CD14-positive monocyte (primary cell): ENCODE results near the gene C19orf25. TPM values are rescaled to one million over a fixed set of nuclear protein-coding genes. Genes with fewer than 3 reads are reported as not detected.

Source experiments
- DNase-seq, 3 donors: peaks; one replicate each; pipeline ENCODE4 v3.0.0-alpha.2; 2011 to 2022
- H2AFZ ChIP-seq: 2 replicates; pipeline ENCODE4 v1.6.0; 2012; ENCODE audit warnings: mild to moderate bottlenecking, low read depth, low read length, inconsistent platforms; ENCODE audit not compliant: insufficient read depth, poor library complexity, severe bottlenecking
- H3K27ac ChIP-seq, 2 donors: 1 replicate in 1 of 2; 2 replicates in 1 of 2; pipeline ENCODE4 v1.5.1; 2012 to 2013; ENCODE audit warnings: low read length in 2 of 2, control low read depth in 1 of 2, inconsistent platforms in 1 of 2, low read depth in 1 of 2, mild to moderate bottlenecking in 1 of 2
- H3K27me3 ChIP-seq, 2 donors: one replicate each; pipeline versions ENCODE4 v1.6.0 to v1.6.1; 2011 to 2013; ENCODE audit warnings: low read length in 2 of 2; ENCODE audit not compliant: control insufficient read depth in 2 of 2, insufficient read depth in 2 of 2
- H3K36me3 ChIP-seq, 2 donors: replicated peaks in 1 of 2; 1 replicate in 1 of 2; 2 replicates in 1 of 2; pipeline versions ENCODE4 v1.5.1 to v1.6.1; 2012 to 2013; ENCODE audit warnings: low read length in 2 of 2, control low read depth in 1 of 2, inconsistent platforms in 1 of 2, mild to moderate bottlenecking in 1 of 2; ENCODE audit not compliant: insufficient read depth in 2 of 2, control insufficient read depth in 1 of 2
- H3K4me1 ChIP-seq, 2 donors: 1 replicate in 1 of 2; 2 replicates in 1 of 2; pipeline versions ENCODE4 v1.5.1 to v1.6.1; 2012 to 2013; ENCODE audit warnings: low read length in 2 of 2, control low read depth in 1 of 2, inconsistent platforms in 1 of 2, mild to moderate bottlenecking in 1 of 2, moderate library complexity in 1 of 2; ENCODE audit not compliant: insufficient read depth in 2 of 2, control insufficient read depth in 1 of 2
- H3K4me2 ChIP-seq: replicated peaks from 2 replicates; pipeline ENCODE3; 2012; ENCODE audit warnings: low read length, moderate library complexity, mild to moderate bottlenecking; ENCODE audit not compliant: poor library complexity, severe bottlenecking; ENCODE audit errors: extremely low read depth
- H3K4me3 ChIP-seq, 3 experiments: fragments of 200-600 bp in 1 of 3; sonication (generic) in 1 of 3; replicated peaks in 1 of 3; 1 replicate in 2 of 3; 2 replicates in 1 of 3; pipeline ENCODE4 v1.5.1; 2011 to 2013; ENCODE audit warnings: low read length in 3 of 3, mild to moderate bottlenecking in 3 of 3, control low read depth in 2 of 3, low read depth in 2 of 3, inconsistent platforms in 1 of 3, moderate library complexity in 1 of 3
- H3K79me2 ChIP-seq: 2 replicates; pipeline ENCODE4 v1.6.0; 2012; ENCODE audit warnings: mild to moderate bottlenecking, control low read depth, inconsistent platforms, low read length, moderate library complexity; ENCODE audit not compliant: insufficient read depth
- H3K9ac ChIP-seq: 2 replicates; pipeline ENCODE4 v1.6.0; 2017; ENCODE audit warnings: low read length, mild to moderate bottlenecking; ENCODE audit not compliant: insufficient read depth, poor library complexity, severe bottlenecking
- H3K9me3 ChIP-seq, 2 donors: replicated peaks in 1 of 2; 1 replicate in 1 of 2; 2 replicates in 1 of 2; pipeline versions ENCODE4 v1.5.1 to v1.6.1; 2012 to 2013; ENCODE audit warnings: low read length in 2 of 2, control low read depth in 1 of 2; ENCODE audit not compliant: control insufficient read depth in 1 of 2, insufficient read depth in 1 of 2
- H4K20me1 ChIP-seq: 2 replicates; pipeline ENCODE4 v1.6.0; 2012; ENCODE audit warnings: mild to moderate bottlenecking, low read length, control low read depth, moderate library complexity; ENCODE audit not compliant: insufficient read depth
- H3K27ac Mint-ChIP-seq, 7 donors: one replicate each; pipeline ENCODE4 v1.8.0; 2020; ENCODE audit warnings: mild to moderate bottlenecking in 7 of 7, mixed read lengths in 7 of 7, moderate library complexity in 6 of 7, inconsistent platforms in 2 of 7
- H3K27me3 Mint-ChIP-seq, 3 donors: one replicate each; pipeline ENCODE4 v1.8.0; 2021 to 2022; ENCODE audit warnings: low read depth in 3 of 3, mild to moderate bottlenecking in 3 of 3, mixed read lengths in 3 of 3, moderate library complexity in 3 of 3, inconsistent platforms in 1 of 3
- H3K36me3 Mint-ChIP-seq, 2 donors: one replicate each; pipeline ENCODE4 v1.8.0; 2020; ENCODE audit warnings: mixed read lengths in 2 of 2, inconsistent platforms in 1 of 2, mild to moderate bottlenecking in 1 of 2
- H3K4me1 Mint-ChIP-seq: one replicate; pipeline ENCODE4 v1.8.0; 2020; ENCODE audit warnings: mild to moderate bottlenecking, mixed read lengths
- H3K4me3 Mint-ChIP-seq, 2 donors: one replicate each; pipeline ENCODE4 v1.8.0; 2020; ENCODE audit warnings: mild to moderate bottlenecking in 2 of 2, mixed read lengths in 2 of 2, moderate library complexity in 1 of 2
- H3K9me3 Mint-ChIP-seq, 7 donors: one replicate each; pipeline ENCODE4 v1.8.0; 2020 to 2022; ENCODE audit warnings: mixed read lengths in 7 of 7, mild to moderate bottlenecking in 6 of 7, moderate library complexity in 6 of 7, inconsistent platforms in 2 of 7
- WGBS: methylation state at CpG from one replicate; pipeline ENCODE4 v1.1.5; 2013; ENCODE audit warnings: missing lambda C conversion rate; ENCODE audit not compliant: insufficient coverage; 5-methylcytosine and 5-hydroxymethylcytosine counted together
- intact Hi-C, 2 donors: fragments of 100-400 bp; cut with micrococcal nuclease; formaldehyde crosslinking; loops; one replicate each; pipeline versions ENCODE4 v1.15.0 to v1.15.1; 2023
- polyA plus RNA-seq, 3 donors: library from polyadenylated mRNA; depleted of rRNA in 1 of 3; unstranded in 2 of 3; stranded (reverse) in 1 of 3; fragments of 300-500 nt in 2 of 3; fragments of >200 nt in 1 of 3; fragmentation: Illumina TruSeq in 2 of 3; gene quantifications; 1 replicate in 2 of 3; 2 replicates in 1 of 3; pipeline ENCODE4 v1.2.3, GENCODE V29; 2012 to 2021
- TF ChIP-seq, protein P1 (sequence below): fragments of 200-600 bp; IDR thresholded peaks from one replicate; pipeline ENCODE4 v1.8.0; 2022; ENCODE audit warnings: antibody characterized with exemption, mild to moderate bottlenecking

C19orf25 gene
- polyA plus RNA-seq, 3 donors, result 18.2 to 20.9 (median 19.9) TPM

DNA sequence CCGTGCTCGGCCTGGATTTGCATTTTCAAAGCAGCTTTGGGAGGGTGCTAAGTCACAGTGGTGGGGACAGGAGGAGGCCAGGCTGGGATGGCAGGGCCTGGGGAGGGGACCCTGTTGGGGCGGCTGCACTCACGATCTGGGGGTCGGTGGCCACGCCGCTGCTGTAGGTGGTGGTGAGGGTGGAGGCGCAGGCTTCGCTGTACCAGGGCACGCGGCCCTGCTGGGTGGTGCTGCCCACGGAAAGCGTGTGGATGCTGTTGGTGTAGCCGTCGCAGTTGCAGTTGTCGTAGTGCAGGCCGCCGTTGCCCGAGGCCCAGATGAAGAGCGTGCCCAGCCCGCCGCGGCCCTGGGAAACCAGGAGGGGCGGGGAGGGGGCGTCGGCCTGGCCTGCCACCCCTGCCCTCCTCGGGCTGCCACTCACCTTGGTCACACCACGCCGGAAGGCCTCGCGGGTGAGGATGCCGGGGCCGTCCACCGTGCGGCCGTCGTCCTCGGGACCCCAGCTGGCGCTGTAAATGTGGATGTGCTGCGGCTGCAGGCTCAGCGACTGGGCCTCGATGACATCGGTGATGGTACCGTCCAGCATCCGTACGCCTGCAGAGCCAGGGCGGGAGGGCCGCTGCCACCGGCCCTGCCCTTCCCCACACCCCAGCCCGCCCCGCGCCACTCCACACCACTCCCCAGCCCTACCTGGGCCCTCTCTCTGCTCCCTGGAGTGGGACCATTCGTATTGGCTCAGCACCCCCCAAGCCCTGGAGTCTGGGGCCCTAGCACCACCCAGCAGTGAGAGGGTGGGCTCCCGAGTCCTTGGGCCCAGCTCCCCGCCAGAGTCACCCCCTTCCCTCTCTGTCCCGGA lies 7.9 kb upstream of the C19orf25 start:
- H3K4me3 ChIP-seq, result no peak overlapping the region
- H3K4me1 Mint-ChIP-seq, result peaks cover 20% of the 10 kb centered on the region
- no peak overlapping the region for H3K27ac Mint-ChIP-seq
- no peak overlapping the region for H3K9ac ChIP-seq
- no peaks in the 10 kb centered on the region for H3K79me2 ChIP-seq
- H4K20me1 ChIP-seq, result no peaks in the 10 kb centered on the region
- no peak for DNase-seq
- intact Hi-C loops, result no loop called here
- no peak overlapping the region for H3K27ac ChIP-seq
- H3K4me2 ChIP-seq, result no peak overlapping the region
- no peaks in the 10 kb centered on the region for H3K9me3 ChIP-seq
- TF ChIP-seq, protein P1, sequence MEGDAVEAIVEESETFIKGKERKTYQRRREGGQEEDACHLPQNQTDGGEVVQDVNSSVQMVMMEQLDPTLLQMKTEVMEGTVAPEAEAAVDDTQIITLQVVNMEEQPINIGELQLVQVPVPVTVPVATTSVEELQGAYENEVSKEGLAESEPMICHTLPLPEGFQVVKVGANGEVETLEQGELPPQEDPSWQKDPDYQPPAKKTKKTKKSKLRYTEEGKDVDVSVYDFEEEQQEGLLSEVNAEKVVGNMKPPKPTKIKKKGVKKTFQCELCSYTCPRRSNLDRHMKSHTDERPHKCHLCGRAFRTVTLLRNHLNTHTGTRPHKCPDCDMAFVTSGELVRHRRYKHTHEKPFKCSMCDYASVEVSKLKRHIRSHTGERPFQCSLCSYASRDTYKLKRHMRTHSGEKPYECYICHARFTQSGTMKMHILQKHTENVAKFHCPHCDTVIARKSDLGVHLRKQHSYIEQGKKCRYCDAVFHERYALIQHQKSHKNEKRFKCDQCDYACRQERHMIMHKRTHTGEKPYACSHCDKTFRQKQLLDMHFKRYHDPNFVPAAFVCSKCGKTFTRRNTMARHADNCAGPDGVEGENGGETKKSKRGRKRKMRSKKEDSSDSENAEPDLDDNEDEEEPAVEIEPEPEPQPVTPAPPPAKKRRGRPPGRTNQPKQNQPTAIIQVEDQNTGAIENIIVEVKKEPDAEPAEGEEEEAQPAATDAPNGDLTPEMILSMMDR, result no peak
- peaks cover 5 to 8% (median 8%) of the 10 kb centered on the region in 3 donors for H3K27me3 Mint-ChIP-seq
- 95% methylated on average over 50 of the region's 56 CpGs for WGBS
- H3K4me3 Mint-ChIP-seq, result no peak overlapping the region
- peaks cover 0 to 6% of the 10 kb centered on the region in 2 donors for H3K27me3 ChIP-seq
- no peaks in the 10 kb centered on the region for H3K36me3 ChIP-seq
- peaks cover 18 to 35% of the 10 kb centered on the region in 2 donors for H3K4me1 ChIP-seq
- no peaks in the 10 kb centered on the region for H3K36me3 Mint-ChIP-seq
- no peak overlapping the region for H2AFZ ChIP-seq
- peaks cover 0 to 6% (median 0%) of the 10 kb centered on the region in 7 donors for H3K9me3 Mint-ChIP-seq

DNA sequence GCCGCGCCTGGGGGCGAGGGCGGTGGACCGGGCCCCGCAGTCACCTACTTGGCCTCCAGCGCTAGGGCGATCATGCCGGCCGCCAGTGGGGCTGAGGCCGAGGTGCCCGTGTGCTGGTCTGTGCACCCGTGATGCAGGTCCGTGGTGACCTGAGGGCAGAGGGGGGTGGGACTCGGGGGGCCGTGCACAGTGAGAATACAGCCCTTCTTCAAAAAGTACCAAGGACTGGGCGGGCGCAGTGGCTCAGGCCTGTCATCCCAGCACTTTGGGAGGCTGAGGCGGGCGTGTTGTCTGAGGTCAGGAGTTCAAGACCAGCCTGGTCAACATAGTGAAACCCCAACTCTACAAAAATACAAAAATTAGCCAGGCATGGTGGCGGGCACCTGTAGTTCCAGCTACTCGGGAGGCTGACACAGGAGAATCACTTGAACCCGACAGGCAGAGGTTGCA lies 5.0 kb upstream of the C19orf25 start:
- no peaks in the 10 kb centered on the region for H4K20me1 ChIP-seq
- Mint-ChIP-seq H3K4me1 (peaks cover 22% of the 10 kb centered on the region), H3K4me3 (no peak overlapping the region), H3K27ac (no peak overlapping the region), H3K27me3 (peaks cover 0 to 2% (median 1%) of the 10 kb centered on the region in 3 donors), H3K36me3 (no peaks in the 10 kb centered on the region), H3K9me3 (peaks cover 0 to 3% (median 0%) of the 10 kb centered on the region in 7 donors)
- TF ChIP-seq, protein P1, result no peak
- intact Hi-C loops, result no loop called here
- H3K27ac ChIP-seq, result no peak overlapping the region
- peaks cover 13 to 26% of the 10 kb centered on the region in 2 donors for H3K4me1 ChIP-seq
- no peaks in the 10 kb centered on the region for H3K36me3 ChIP-seq
- no peak overlapping the region for H3K9ac ChIP-seq
- no peak for DNase-seq
- H3K4me2 ChIP-seq, result no peak overlapping the region
- no peaks in the 10 kb centered on the region for H3K9me3 ChIP-seq
- H3K79me2 ChIP-seq, result no peaks in the 10 kb centered on the region
- WGBS, result 96% methylated on average over 18 of the region's 23 CpGs
- H2AFZ ChIP-seq, result no peak overlapping the region
- no peak overlapping the region for H3K4me3 ChIP-seq
- no peaks in the 10 kb centered on the region for H3K27me3 ChIP-seq
